Astrocyte of the spinal cord (primary cell): ENCODE data around the gene OLFML2B.

ENCODE experiments used
- DNase-seq: peaks from one replicate; pipeline ENCODE4 v3.0.0; 2011; ENCODE audit warnings: low read depth, low spot score
- H3K4me3 ChIP-seq: 2 replicates; pipeline ENCODE4 v1.5.1; 2011; ENCODE audit warnings: low read depth, mild to moderate bottlenecking, low read length, moderate library complexity
- CTCF ChIP-seq: IDR thresholded peaks from 2 replicates; pipeline ENCODE4 v1.5.1; 2012; ENCODE audit warnings: low read depth, mild to moderate bottlenecking, low read length, inconsistent platforms
- in situ Hi-C: cut with HindIII; loops from 2 replicates; pipeline ENCODE4 v1.10.0; 2017; ENCODE audit warnings: low sequenced_read_pairs

The OLFML2B gene

GRCh38 chr1:162011337-162012012 lies 12.2 kb downstream of the OLFML2B start:
- no peak for DNase-seq
- no peak overlapping the region for H3K4me3 ChIP-seq
- in situ Hi-C loops: no loop called here
- TF ChIP-seq CTCF: no peak

GRCh38 chr1:162010175-162010506 lies 13.5 kb downstream of the OLFML2B start:
- no peak for TF ChIP-seq CTCF
- in situ Hi-C loops: no loop called here
- DNase-seq: no peak
- no peak overlapping the region for H3K4me3 ChIP-seq

GRCh38 chr1:162009501-162010174 lies 14.0 kb downstream of the OLFML2B start:
- in situ Hi-C loops: no loop called here
- no peak for DNase-seq
- TF ChIP-seq CTCF: no peak
- H3K4me3 ChIP-seq: no peak overlapping the region

- H3K4me3 ChIP-seq: no peak overlapping the region
- in situ Hi-C loops: no loop called here
- no peak for DNase-seq
- TF ChIP-seq CTCF: no peak
Observed at GRCh38 chr1:162008799-162009198, 14.9 kb downstream of the OLFML2B start.

- TF ChIP-seq CTCF: no peak
- H3K4me3 ChIP-seq: no peak overlapping the region
- no peak for DNase-seq
- in situ Hi-C loops: no loop called here
Observed at GRCh38 chr1:162007466-162007865, 16.2 kb downstream of the OLFML2B start.

- DNase-seq: no peak
- in situ Hi-C loops: no loop called here
- no peak overlapping the region for H3K4me3 ChIP-seq
- no peak for TF ChIP-seq CTCF
Observed at GRCh38 chr1:162006081-162006480, 17.6 kb downstream of the OLFML2B start.
